Measurements from ENCODE around the gene SFPQ.
"Not testable (repeated sequence)": the region's sequence is repeated elsewhere in the genome, so short reads cannot be mapped to it uniquely, and the experiment has no call there.

Gene SFPQ

GRCh38 chr1:35142728-35143127 lies 50.2 kb downstream of the SFPQ start:
- not testable (repeated sequence) for DNase-seq (ENCODE audit: low read depth in 2 of 2)

- not testable (repeated sequence) for DNase-seq (ENCODE audit: low read depth in 2 of 2)
These were observed 50.7 kb downstream of the SFPQ start for GRCh38 chr1:35142294-35142693.

GRCh38 chr1:35137590-35137989 lies 55.4 kb downstream of the SFPQ start:
- DNase-seq (ENCODE audit: low read depth in 2 of 2) = not testable (repeated sequence)

- no peak for DNase-seq (ENCODE audit: low read depth in 2 of 2)
These were observed 56.2 kb downstream of the SFPQ start for GRCh38 chr1:35136780-35137179.

Data from stimulated activated CD8-positive, alpha-beta memory T cell treated with anti-CD3 and anti-CD28 coated beads, Interleukin-2, amount 100 ng/mL, for 1 hour (primary cell).